Dermis microvascular lymphatic vessel endothelial cell (primary cell): ENCODE measurements around the gene CAB39L. TPM values are rescaled to one million over a fixed set of nuclear protein-coding genes. Genes with fewer than 3 reads are reported as not detected.

Source experiments
- DNase-seq, 2 donors: peaks; one replicate each; pipeline versions ENCODE4 v3.0.0 to v3.0.0-alpha.2; 2010; ENCODE audit warnings: low read depth in 2 of 2
- total RNA-seq: library from RNA; depleted of rRNA; stranded (reverse); fragments of >200 nt; gene quantifications from 2 replicates; pipeline ENCODE4 v1.2.1, GENCODE V29; 2014

Gene CAB39L
- total RNA-seq, 1 donor from 2014 or later, result 5.3 TPM

DNA sequence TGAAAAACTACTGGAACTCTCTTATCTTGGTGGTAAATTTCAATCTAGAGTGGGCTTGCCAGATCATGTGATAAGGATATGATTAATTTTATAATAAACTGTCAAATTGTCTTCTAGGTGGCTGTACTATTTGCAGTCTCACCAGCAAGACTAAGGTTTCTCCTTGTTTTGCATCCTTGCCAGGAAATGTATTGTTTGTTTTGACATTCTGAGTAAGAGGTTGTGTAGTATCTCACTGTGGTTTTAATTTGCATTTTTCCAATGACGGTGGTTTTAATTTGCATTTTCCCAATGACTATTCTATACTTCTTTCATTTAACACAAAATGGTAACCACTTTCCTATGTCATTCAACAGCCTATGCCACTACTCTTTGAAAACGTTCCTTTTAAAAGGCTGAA lies 2.0 kb downstream of the CAB39L start:
- DNase-seq, result peak in 1 of 2 donors; percentile 33

DNA sequence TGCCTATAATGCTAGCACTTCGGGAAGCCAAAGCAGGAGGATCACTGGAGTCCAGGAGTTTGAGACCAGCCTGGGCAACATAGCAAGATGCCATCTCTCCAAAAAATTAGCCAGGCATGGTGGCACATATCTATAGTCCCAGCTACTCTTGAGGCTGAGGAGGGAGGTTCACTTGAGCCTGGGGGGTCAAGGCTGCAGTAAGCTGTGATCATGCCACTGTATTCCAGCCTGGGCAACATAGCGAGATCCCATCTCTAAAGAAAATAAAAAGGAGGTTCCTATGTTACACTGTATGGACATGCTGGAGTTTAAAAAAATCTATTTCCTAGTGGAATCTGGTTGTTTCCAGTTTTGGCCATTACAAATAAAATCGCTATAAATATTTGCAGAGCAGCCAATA lies 2.6 kb downstream of the CAB39L start:
- no peak for DNase-seq

DNA sequence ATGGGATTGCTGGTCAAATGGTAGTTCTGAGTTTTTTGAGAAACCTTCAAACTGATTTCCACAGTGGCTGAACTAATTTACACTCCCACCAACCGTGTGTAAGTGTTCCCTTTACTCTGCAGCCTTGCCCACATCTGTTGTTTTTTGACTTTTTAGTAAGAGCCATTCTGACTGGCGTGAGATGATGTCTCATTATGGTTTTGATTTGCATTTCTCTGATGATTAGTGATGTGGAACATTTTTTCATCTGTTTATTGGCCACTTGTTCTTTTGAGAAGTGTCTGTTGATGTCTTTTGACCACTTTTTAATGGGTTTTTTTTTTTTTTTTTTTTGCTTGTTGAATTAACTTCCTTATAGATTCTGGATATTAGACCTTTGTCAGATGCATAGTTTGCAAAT lies 4.3 kb downstream of the CAB39L start:
- no peak for DNase-seq

DNA sequence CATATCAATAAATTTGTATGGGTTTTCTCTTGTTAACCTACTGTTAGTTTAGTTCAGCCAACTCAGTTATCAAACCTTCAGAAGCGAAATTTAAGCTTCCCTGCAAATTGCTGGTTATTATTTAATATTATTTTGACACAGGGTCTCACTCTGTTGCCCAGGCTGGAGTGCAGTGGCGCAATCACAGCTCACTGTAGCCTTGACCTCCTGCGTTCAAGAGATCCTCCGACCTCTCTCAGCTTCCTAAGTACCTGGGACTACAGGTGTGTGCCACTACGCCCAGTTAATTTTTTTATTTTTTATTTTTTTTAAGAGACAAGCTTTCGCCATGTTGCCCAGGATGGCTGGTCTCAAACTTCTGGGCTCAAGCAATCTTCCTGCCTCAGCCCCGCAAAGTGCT lies 6.2 kb downstream of the CAB39L start:
- no peak for DNase-seq

DNA sequence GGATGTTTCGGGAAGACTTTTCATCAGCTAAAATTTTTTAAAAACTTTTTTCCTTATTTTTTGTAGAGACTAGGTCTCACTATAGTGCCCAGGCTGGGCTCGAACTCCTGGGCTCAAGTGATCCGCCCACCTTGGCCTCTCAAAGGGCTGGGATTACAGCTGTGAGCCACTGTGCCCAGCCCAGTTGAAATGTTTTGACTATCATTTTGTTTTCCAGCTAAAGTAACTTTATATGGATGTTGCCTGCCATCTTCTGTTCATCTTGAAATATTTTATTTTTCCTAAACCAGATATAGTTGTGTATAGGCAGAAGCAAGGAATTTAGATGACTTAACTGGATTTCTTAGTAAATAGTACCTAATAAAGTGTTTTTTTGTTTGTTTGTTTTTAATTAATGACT lies 7.0 kb downstream of the CAB39L start:
- DNase-seq, result peak; percentile 12 to 29

DNA sequence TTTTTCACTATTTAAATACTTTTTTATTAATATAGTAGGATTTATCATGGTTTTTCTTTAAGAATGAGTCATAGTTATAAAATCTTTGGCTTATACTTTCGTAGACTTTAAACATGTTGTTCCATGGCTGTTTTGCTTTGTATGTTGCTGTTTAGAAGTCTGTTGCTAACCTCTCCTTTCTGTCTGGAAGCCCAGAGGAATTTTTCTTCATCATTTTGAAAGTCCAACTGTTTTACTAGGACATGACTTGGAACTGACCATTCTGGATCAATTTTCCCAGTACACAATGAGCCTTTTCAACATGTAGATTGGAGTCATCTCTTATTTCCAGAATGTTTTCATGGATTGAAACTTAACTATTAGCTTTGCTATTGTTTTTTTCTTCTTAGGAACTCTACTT lies 7.9 kb downstream of the CAB39L start:
- no peak for DNase-seq

DNA sequence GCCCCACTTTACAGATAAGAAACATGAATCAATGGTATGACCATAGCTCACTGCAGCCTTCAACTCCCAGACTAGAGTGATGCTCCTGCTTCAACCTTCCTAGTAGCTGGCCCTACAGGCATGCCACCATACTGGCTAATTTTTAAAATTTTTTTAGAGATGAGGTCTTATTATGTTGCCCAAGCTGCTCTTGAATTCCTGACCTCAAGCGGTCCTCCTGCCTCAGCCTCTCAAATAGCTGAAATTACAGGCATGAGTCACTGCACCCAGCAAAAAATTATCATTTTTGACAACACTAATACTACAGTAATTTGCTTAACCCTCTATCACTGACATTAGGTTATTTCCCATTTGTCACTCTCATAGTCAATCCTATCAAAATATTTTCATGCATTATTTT lies 14.7 kb downstream of the CAB39L start:
- no peak for DNase-seq

DNA sequence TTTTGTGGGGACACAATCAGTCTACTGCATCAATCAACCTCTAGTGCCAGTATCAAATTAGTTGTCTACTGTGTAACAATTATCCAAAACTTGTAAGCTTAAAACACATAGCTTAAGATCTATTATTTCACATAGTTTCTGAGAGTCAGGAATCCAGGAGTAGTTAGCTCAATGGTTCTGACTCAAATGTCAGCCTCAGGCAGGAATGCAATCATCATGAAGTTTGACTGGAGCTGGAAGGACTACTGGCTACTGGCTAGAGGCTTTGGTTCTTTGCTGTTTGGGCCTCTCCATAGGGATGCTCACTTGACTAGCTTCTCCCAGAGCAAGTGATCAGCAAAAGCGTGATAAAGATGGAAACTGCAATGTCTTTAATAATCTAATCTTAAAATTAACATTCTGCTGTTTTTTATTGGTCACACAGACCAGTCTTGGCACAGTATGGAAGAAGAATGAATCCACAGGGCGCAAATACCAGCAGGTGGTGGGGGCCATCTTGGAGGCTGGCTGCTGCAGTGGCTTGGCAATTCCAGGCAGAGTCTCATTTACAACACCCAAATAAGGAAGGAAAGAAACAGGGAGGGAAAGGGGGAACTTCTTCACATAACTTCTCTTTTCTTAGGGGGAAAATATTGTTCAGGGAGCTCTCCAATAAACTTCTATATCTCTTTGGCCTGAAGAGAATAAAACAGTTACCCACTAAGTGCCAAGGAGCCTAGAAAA lies 15.7 kb downstream of the CAB39L start:
- no peak for DNase-seq

DNA sequence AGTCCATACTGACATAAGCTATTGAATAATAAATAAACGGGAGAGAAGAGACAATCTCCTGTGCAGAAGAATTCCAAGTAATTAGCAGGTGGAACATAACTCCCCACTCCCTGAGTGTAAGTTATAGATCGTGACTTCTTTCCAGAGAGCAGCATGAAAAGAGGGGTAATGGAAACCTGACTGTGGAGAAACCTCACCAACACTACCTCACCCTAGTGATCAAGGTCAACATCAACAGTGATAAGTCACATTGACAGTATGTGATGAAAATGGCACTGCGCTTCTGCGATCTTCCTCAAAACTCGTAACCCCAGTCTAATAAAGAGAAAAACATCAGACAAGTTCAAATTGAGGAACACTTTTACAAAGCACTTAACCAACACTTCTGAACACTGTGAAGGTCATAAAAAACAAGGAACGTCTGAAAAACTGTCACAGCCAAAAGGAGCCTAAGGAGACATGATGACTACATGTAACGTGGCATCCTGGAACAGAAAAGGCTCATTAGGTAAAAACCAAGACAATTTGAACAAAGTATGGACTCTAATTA lies 19.8 kb downstream of the CAB39L start:
- no peak for DNase-seq

DNA sequence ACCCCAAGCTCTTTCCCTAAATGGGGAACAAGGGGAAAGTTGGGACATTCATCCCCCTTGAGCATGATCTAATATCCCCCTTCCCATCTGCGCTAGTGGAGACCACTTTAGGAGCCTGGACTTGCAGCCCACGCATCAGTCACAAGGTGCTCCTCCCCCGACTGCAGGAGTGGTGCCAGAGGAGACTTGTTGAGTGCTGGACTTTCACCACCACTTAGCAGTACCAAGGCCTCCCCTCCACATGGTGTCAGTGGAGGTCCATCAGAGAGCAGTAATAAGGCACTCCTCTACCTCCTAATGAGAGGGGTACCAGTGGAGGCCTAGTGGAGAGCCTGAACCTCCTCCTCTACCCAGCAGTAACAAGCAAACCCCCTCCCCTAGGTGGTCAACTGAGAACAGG lies 22.5 kb downstream of the CAB39L start:
- peak in 1 of 2 donors; percentile 12 for DNase-seq

DNA sequence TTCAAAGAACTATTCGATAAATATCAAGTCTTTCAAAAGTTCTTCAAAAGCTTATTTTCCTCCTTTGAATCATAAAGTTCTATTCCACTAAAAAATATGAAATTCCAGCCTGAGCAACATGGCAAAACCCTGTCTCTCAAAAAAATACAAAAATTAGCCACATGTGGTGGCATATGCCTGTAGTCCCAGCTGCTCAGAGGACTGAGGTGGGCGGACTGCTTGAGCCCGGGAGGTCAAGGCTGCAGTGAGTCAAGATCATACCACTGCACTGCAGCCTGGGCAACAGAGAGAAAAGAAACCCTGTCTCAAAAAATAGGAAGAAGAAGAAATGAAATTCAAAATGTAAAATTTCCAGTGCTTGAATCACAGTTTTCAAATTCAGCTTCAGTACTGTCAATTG lies 24.6 kb downstream of the CAB39L start:
- DNase-seq, result no peak

DNA sequence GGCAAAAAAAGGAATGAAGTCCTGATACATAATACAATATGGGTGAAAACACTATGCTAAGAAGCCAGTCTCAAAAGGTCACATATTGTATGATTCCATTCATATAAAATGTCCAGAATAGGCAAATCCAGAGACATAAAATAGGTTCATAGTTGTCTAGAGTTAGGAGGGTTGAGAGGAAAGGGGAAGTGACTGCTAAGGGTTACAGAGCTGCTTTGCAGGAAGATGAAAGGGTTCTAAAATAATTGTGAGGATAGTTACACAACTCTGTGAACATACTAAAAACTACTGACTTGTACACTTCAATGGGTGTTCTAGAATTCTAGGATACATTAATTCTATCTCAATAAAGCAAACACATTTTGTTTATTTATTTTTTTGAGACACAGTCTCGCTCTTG lies 25.7 kb downstream of the CAB39L start:
- DNase-seq, result no peak

DNA sequence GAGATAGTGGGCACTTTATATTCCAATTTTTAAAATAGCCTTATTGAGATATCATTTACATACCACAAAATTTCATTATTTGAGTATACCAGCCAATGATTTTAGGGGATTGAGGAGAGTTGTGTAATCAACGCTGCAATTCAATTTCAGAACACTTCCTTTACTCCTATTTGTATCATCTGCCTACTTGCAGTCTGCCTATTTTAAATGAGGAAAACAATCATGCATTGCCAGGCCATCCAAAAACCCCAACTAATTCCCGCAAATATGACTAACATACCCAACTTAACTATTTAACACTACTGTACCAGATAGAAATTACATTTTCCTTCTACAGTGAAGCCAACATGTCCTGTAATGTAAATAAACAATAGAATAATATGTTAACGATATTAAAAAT lies 26.7 kb downstream of the CAB39L start:
- DNase-seq, result no peak

DNA sequence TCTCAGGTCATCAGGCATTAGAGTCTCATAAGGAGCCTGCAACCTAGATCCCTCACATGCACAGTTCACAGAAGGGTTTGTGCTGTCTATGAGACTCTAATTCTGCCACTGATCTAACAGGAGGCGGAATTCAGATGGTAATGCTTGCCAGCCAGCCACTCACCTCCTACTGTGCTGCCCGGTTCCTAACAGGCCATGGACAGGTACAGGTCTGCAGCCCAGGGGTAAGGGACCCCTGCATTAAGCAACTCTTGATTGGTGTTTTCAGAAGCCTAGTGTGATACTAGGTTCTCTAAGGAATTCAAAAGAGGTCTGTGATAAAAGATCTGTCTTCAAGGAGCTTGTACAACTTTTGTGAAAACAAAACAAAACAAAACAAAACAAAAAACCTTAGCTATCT lies 31.1 kb downstream of the CAB39L start:
- DNase-seq, result no peak

DNA sequence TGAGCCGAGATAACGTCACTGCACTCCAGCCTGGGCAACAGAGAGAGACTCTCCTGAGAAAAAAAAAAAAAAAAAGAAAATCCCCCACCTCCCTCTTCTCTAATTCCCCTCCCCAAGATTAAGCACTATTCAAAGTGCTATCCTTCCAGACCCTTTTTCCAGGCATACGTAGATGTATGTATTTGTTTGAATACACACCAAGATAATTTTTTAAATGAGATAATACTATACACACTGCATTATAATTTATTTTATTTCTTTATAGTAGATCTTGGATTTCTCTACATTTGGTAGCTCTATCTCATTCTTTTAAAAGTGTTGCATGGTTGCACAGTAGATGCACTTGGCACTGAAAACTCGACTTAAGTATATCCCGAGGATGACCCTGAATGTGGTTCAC lies 32.5 kb downstream of the CAB39L start:
- no peak for DNase-seq

DNA sequence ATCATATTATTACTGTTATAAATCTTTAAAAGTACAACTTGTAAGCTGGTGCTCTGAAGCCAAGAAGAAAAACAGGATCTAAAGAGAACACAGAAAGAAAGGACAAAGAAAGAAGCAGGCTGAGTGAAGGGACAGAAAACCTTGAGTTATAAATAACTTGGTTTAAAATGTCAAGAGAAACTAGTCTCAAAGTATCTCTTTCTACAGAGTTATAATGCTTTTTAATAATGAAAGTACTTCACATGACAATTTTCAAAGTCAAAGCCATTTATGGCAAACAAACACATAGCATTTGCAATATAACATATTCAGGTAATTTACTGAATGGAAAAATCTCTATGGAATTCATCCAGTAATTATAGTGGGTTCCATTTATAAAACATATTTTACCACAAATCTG lies 33.4 kb downstream of the CAB39L start:
- DNase-seq, result no peak

DNA sequence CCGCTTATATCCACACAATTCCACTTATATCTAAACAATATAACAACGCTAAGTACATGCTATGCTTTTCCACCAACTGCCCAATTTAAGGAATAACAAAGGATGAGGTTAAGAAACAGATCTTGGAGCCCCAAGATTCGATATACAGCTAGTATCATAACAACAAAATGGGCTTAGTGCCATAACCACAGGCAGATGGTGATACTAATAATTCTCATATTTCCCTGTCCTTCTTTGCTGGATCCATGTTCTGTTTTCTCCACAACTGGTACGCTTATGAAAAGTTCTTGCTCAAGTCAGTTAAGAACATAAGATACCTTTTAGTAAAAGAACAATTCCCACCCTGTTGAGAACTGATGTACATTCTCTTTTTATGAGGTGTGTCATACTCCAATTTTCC lies 33.9 kb downstream of the CAB39L start:
- no peak for DNase-seq

DNA sequence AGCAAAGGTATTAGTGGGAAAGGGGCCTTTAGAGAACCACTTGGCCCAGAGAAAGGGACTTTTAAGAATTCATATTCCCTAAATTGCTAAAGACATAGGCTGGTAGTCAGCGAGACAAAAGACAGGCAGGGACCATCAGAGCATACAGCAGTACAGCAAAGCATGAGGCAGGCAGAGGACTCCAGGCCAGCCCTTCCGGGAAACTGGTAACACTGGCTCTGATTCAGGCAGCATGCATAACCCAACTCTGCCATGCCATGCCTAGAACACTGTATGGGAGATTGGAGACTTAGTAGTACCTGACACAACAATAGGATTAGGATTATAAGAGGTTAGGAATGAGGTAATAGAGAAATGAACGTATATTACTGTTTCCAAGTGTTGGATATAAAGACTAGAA lies 34.9 kb downstream of the CAB39L start:
- DNase-seq, result no peak

DNA sequence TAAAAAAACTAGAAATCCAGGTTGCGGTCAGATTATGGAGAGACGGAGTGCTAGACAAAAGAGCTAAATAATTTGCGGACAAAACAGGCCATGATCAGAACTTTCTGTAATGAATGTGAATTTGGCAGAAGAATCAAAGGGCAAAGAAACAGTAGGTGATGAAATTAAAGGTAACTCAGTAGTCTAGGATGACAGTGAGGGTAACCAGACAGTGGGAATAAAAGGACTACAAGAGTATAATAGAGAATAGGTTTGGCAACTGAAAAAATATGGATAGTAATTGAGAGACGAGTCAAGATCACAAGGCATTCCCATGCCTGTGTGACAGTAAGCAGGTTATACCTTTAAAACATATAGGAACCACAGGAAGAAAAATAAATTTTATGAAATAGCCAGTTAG lies 35.9 kb downstream of the CAB39L start:
- no peak for DNase-seq

DNA sequence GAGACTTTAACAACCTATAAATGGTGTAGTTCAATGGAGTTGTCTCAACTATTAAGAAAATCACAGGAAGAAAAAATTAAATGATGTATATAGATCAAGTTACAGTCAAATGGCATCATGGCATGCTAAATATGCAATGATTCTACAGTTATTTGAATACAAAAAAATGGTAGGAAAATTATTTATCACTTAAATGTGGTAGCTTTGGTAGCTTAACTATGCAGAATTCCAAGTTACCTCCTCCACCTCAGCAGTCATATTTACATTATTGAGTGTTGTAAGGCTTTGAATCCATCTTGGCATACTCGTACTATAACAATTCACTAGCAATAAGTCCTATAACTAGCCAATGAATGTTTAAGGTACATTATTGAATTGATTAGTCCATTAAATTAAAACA lies 36.8 kb downstream of the CAB39L start:
- DNase-seq, result no peak

DNA sequence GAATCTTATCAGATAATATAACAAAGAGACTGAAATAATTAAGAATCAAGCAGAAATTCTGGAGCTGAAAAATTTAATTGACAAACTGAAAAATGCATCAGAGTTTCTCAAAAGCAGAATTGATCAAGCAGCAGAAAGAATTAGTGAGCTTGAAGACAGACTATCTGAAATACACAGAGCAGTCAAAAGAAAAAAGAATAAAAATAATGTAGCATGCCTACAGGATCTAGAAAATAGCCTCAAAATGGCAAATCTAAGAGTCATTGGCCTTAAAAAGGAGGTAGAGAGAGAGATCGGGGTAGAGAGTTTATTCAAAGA lies 39.2 kb downstream of the CAB39L start:
- DNase-seq, result no peak

DNA sequence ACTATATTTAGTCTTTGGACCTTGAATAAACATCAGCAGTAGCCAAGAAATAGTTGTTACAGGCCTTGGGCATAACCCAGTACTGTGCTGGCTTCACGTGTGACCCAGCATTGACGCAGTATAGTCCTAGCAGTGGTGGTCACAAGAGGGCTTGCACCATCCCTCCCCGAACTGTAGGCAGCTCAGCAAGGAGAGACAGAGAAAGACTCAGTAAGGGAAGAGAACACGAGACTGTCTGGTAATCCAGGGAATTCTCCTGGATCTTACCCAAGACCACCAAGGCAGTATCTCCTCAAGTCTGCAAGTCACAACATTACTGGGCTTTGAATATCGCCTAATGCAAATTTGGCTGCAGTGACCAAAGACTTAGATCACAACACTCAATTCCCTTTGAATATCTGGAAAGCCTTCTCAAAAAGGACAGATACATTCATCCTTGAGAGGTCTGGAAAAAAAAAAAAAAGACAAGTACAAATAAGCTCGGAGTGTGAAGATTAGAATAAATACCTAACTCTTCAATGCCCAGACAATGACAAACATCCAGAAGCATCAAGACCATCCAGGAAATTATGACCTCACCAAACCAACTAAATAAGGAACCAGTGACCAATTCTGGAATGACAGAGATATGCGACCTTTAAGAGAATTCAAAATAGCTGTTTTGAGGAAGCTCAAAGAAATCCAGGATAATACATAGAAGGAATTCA lies 39.7 kb downstream of the CAB39L start:
- DNase-seq, result no peak
